Measurements from ENCODE around the gene TMOD3.

The TMOD3 gene

GRCh38 chr15:51908316-51908715 lies 78.9 kb downstream of the TMOD3 start:
- no peak for DNase-seq (ENCODE audit: low read depth, low spot score)

- no peak for DNase-seq (ENCODE audit: low read depth, low spot score)
These were observed 80.1 kb downstream of the TMOD3 start for GRCh38 chr15:51909584-51909983.

DNA sequence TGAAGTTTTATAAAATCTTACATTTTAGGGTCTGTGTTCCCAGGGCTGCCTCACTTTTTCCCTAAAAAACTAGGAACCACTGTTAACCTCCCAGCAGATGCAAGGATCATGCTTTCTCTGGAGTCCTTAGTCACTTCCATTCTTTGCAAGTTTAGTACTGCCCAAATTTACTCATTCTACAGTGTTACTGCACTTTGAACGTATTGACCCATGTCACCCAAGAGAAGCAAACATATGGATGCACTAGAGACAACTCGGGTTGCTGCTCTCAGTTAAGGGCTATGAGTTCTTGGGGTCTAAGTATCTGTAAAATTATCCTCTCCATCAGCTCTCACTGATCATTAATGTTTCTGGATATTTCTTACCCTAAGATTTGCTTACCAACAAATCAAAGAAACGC lies 83.1 kb downstream of the TMOD3 start:
- DNase-seq (ENCODE audit: low read depth, low spot score), result no peak

DNA sequence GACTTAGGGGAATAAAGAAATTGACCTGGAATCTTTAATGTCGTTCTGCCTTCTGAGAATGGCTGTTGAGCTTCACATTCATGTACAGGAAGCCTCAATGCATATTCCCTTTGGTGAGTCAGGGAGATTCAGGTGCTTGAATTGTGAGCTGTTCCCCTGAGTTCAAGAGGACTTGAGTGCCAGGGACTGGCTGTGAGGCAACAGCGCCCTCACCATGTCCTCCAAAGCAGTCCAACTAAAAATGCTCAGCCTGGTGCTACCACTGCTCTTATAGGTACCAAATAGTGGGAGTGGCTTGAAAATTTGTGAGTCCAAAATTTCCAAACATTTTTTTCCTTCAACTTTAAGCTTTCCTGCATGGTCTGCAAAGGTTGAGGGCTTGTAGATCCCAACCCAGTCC lies 88.0 kb downstream of the TMOD3 start:
- peak; percentile 45 for DNase-seq (ENCODE audit: low read depth, low spot score)

DNA sequence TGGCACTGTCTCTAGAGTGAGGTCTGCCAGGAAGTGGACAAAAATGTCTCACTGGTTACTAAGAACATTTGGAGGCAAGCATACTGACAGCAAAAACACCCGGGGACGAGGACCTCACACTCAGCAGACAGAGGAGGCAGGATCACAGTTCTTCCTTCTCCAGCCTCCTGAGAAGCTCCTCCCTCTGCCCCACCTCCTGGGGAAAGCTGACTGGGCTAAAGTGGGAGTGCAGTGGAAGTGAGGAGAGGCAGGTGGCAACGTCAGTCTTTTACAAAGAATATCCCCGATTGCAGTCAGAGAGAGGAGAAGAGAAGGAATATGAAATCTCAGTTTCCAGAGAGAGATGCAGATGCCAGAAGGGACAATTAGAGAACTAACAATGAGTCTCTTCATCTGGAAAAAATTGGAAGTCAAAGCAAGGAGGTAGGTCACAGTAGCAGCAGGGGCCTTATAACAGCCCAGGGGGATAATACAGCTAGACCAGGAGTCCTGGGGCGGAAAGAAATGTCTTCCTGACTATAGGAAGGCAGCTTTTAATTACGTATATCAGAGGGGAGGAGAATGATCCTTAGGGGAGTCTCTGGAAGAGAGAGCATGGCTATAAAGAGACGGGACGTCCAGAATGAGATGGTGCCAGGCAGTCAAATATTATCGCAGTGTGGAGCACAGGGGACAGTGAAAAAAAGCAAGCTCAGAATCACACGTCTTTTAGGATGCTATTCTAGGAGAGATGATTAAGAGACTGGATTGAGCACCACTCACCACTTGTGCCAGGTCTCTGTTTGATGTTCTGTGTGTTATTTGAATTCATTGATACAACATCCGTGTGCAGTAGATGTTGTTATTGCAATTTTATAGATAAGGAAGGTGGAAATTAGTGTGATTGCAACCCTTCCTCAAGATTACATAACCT lies 95.0 kb downstream of the TMOD3 start:
- no peak for DNase-seq (ENCODE audit: low read depth, low spot score)

DNA sequence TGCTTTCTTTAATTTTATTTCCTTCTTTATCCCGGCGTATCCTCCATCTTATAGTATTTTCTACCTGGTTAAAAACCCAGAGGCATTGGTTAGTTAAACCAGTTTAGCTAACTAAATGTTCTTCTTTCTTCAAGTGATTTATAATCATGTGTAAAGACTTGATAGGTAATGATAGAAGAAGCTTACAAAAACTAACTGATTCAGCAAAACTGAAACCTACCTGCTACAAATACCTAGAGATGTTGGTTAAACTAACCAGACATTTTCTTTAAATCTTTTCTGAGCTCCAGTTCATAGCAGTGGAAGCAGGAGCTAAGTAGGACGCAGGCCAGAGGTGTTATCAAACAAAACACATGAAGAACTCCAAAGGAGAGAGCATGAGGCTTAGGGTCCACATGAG lies 97.4 kb downstream of the TMOD3 start:
- no peak for DNase-seq (ENCODE audit: low read depth, low spot score)

- DNase-seq (ENCODE audit: low read depth, low spot score), result no peak
These were observed 101.6 kb downstream of the TMOD3 start for GRCh38 chr15:51931016-51931415.

DNA sequence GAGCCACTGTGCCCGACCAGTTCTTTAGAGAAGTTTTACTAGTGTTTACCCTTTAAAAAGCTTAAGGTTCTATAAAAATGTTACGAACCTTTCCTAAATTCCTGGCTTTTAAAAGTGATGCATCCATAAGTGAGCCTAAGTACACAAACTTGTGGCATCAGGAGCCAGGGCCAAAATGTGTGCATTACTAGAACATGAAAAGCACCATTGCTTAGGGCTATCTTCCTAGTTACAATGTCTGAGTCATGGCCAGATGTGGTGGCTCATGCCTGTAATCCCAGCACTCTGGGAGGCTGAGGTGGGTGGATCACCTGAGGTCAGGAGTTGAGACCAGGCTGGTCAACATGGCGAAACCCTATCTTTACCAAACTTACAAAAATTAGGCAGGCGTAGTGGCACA lies 102.2 kb downstream of the TMOD3 start:
- no peak for DNase-seq (ENCODE audit: low read depth, low spot score)

DNA sequence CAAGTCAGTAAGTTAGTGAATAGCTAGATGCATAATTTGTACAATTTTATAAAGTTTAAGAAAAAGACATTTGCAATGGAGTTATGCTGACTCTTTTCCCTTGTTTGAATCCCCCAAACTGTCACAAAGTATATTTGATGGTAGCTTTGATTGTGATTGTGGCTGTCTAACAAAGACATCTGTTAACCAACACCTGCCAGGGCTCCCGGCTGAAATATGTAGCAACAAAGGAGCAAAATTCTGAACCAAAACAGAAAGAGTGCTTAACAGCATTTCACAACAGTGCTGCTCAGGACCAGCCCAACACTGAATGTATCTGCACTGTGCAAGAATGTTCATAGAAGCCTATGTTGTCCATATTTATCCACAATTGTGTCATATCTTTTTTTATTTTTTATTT lies 102.7 kb downstream of the TMOD3 start:
- DNase-seq (ENCODE audit: low read depth, low spot score), result no peak

DNA sequence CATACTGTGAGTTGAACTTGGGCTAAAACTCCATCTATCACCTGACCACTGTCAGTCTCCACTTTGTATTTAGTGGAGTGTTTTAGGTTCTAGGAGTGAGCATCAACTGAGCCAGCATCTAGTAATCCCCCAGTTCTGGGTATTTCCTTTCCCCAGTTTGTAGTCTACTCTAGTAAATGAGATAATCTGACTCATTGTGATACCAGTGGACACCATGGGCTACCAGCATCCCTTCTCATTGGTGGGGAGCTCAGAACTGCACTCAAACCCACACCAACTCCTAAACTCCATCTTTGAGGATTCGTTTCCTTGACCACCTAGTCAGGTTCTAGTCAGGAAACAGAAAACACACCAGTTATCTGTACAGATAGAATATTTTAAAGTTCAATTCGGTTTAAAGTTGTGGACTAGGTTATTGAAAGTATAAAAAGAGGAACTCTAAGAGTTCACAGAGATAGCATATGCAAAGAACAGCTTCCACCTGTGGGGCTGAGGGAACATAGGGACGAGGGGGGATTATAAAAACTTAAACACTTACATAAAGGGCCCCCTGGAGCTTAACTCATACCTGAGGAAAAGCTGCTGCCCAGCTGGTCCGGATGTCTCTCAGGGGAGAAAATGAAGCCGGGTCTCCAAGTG lies 106.1 kb downstream of the TMOD3 start:
- DNase-seq (ENCODE audit: low read depth, low spot score), result no peak

DNA sequence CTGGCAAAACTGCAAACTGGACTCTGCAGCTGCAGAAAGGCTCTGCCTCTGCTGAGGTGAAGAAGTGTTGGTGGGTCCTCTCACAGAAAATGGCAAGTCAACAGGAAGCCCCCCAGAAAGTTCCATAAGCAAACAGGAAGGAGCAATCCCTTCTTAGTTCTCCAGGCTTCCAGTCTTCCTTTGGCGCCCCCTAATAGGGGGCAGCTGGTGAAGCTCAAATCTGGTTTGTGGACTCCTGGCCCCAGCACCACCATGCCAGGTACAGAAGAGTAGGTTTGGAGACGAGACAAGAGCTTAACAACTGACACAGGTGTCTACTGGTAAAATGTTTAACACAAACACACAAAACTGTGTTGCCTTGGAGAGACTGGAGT lies 106.6 kb downstream of the TMOD3 start:
- DNase-seq (ENCODE audit: low read depth, low spot score), result no peak

GRCh38 chr15:51938286-51938685 lies 108.8 kb downstream of the TMOD3 start:
- no peak for DNase-seq (ENCODE audit: low read depth, low spot score)

- DNase-seq (ENCODE audit: low read depth, low spot score), result no peak
These were observed 109.8 kb downstream of the TMOD3 start for GRCh38 chr15:51939216-51939615.

GRCh38 chr15:51947124-51947523 lies 117.7 kb downstream of the TMOD3 start:
- no peak for DNase-seq (ENCODE audit: low read depth, low spot score)

DNA sequence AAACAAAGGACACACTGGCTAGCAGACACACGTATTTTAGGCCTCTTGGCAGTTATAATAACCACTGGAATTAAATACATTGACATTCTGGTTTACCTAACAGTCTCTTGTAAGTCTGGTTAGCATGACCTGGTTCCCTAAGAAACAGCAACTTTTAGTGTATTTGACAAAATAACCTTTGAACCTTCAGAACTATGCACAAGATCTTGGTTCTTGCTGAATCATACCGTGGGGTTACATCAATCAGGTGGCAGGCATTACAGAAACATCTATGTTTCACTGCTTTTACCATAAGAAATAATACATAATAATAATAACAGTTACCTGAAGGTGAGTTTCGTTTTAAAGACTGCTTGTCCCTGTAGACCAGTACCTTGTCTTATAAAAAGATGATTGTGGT lies 123.4 kb downstream of the TMOD3 start:
- DNase-seq (ENCODE audit: low read depth, low spot score), result no peak

DNA sequence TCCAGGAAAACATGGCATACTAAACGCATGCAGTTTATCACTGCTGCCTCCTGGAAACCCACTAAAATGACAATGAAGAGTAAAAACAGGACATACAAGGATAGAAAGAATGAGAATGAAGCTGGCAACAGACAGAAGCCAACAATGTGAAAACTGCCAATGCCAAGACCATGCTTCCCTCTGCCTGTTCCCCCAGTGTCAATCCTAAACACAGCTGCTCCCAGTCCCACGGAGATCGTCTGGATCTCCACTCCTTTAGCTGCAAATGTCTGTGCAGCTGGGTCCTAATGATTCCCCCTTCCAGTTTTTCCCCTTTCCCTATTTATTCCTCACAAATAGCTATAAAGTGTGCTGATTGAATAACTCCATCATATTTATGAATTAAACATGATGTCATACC lies 126.1 kb downstream of the TMOD3 start:
- no peak for DNase-seq (ENCODE audit: low read depth, low spot score)
